Central memory CD8-positive, alpha-beta T cell (primary cell): ENCODE results near the gene ANKS1B.

Experiments used
- ATAC-seq: fragments of 150-1000 bp; cut with Tn5 transposase; replicated peaks from 2 replicates; pipeline ENCODE4 v1.10.0; 2022; ENCODE audit warnings: mild to moderate bottlenecking, moderate FRiP score, moderate number of reproducible peaks; ENCODE audit not compliant: poor library complexity, severe bottlenecking; ENCODE audit errors: extremely low read depth
- DNase-seq, 2 donors: peaks; one replicate each; pipeline ENCODE4 v3.0.0; 2021; ENCODE audit warnings: low spot score in 2 of 2
- H3K27ac Mint-ChIP-seq: one replicate; pipeline ENCODE4 v1.8.0; 2022; ENCODE audit warnings: low read depth, mild to moderate bottlenecking, moderate library complexity, mixed read lengths
- H3K27me3 Mint-ChIP-seq: one replicate; pipeline ENCODE4 v1.8.0; 2022; ENCODE audit warnings: mixed read lengths
- H3K36me3 Mint-ChIP-seq: one replicate; pipeline ENCODE4 v1.8.0; 2022; ENCODE audit warnings: mild to moderate bottlenecking, moderate library complexity, mixed read lengths; ENCODE audit not compliant: insufficient read depth
- H3K4me1 Mint-ChIP-seq: one replicate; pipeline ENCODE4 v1.8.0; 2022; ENCODE audit warnings: mixed read lengths
- H3K4me3 Mint-ChIP-seq: one replicate; pipeline ENCODE4 v1.8.0; 2022; ENCODE audit warnings: mild to moderate bottlenecking, moderate library complexity, mixed read lengths
- H3K9me3 Mint-ChIP-seq: one replicate; pipeline ENCODE4 v1.8.0; 2022; ENCODE audit warnings: mixed read lengths

ANKS1B gene

GRCh38 chr12:99108924-99109323 lies 875.8 kb downstream of the ANKS1B start:
- DNase-seq (no peak), ATAC-seq (no peak)
- no peaks in the 10 kb centered on the region for H3K27me3 Mint-ChIP-seq
- H3K27ac Mint-ChIP-seq = no peak overlapping the region
- H3K4me1 Mint-ChIP-seq = no peaks in the 10 kb centered on the region
- H3K36me3 Mint-ChIP-seq = no peaks in the 10 kb centered on the region
- H3K9me3 Mint-ChIP-seq = no peaks in the 10 kb centered on the region
- no peak overlapping the region for H3K4me3 Mint-ChIP-seq

GRCh38 chr12:99099786-99100185 lies 885.0 kb downstream of the ANKS1B start:
- Mint-ChIP-seq H3K27me3 (no peaks in the 10 kb centered on the region), H3K4me1 (no peaks in the 10 kb centered on the region), H3K27ac (no peak overlapping the region), H3K36me3 (no peaks in the 10 kb centered on the region), H3K4me3 (no peak overlapping the region), H3K9me3 (peaks cover 13% of the 10 kb centered on the region)
- ATAC-seq = no peak
- no peak for DNase-seq

- Mint-ChIP-seq H3K4me1 (no peaks in the 10 kb centered on the region), H3K9me3 (peaks cover 18% of the 10 kb centered on the region), H3K27me3 (no peaks in the 10 kb centered on the region), H3K36me3 (no peaks in the 10 kb centered on the region), H3K27ac (no peak overlapping the region), H3K4me3 (no peak overlapping the region)
- ATAC-seq (no peak), DNase-seq (no peak)
Observed at GRCh38 chr12:99097171-99097570, 887.6 kb downstream of the ANKS1B start.

GRCh38 chr12:99093166-99093565 lies 891.6 kb downstream of the ANKS1B start:
- ATAC-seq = no peak
- no peak overlapping the region for H3K4me3 Mint-ChIP-seq
- H3K9me3 Mint-ChIP-seq = peaks cover 5% of the 10 kb centered on the region
- H3K36me3 Mint-ChIP-seq = no peaks in the 10 kb centered on the region
- no peaks in the 10 kb centered on the region for H3K4me1 Mint-ChIP-seq
- H3K27me3 Mint-ChIP-seq = no peaks in the 10 kb centered on the region
- no peak overlapping the region for H3K27ac Mint-ChIP-seq
- no peak for DNase-seq

GRCh38 chr12:99092100-99092851 lies 892.5 kb downstream of the ANKS1B start:
- Mint-ChIP-seq H3K27ac (no peak overlapping the region), H3K9me3 (peaks cover 5% of the 10 kb centered on the region), H3K4me1 (no peaks in the 10 kb centered on the region), H3K27me3 (no peaks in the 10 kb centered on the region), H3K4me3 (no peak overlapping the region), H3K36me3 (no peaks in the 10 kb centered on the region)
- ATAC-seq (no peak), DNase-seq (no peak)

GRCh38 chr12:99087278-99087677 lies 897.5 kb downstream of the ANKS1B start:
- H3K27ac Mint-ChIP-seq = no peak overlapping the region
- no peak overlapping the region for H3K4me3 Mint-ChIP-seq
- H3K36me3 Mint-ChIP-seq = no peaks in the 10 kb centered on the region
- H3K4me1 Mint-ChIP-seq = no peaks in the 10 kb centered on the region
- H3K9me3 Mint-ChIP-seq = no peaks in the 10 kb centered on the region
- H3K27me3 Mint-ChIP-seq = no peaks in the 10 kb centered on the region
- no peak for ATAC-seq
- DNase-seq = no peak

GRCh38 chr12:99079811-99080210 lies 904.9 kb downstream of the ANKS1B start:
- Mint-ChIP-seq H3K27me3 (peaks cover 12% of the 10 kb centered on the region), H3K4me3 (no peak overlapping the region), H3K9me3 (no peaks in the 10 kb centered on the region), H3K36me3 (no peaks in the 10 kb centered on the region), H3K4me1 (no peaks in the 10 kb centered on the region), H3K27ac (no peak overlapping the region)
- ATAC-seq (no peak), DNase-seq (no peak)

GRCh38 chr12:99068993-99069747 lies 915.6 kb downstream of the ANKS1B start:
- no peak overlapping the region for H3K27ac Mint-ChIP-seq
- H3K36me3 Mint-ChIP-seq = no peaks in the 10 kb centered on the region
- H3K4me3 Mint-ChIP-seq = no peak overlapping the region
- DNase-seq = no peak
- H3K27me3 Mint-ChIP-seq = no peaks in the 10 kb centered on the region
- H3K4me1 Mint-ChIP-seq = no peaks in the 10 kb centered on the region
- H3K9me3 Mint-ChIP-seq = peaks cover 6% of the 10 kb centered on the region
- no peak for ATAC-seq

GRCh38 chr12:99067171-99067785 lies 917.5 kb downstream of the ANKS1B start:
- Mint-ChIP-seq H3K9me3 (peaks cover 6% of the 10 kb centered on the region), H3K27ac (no peak overlapping the region), H3K4me1 (no peaks in the 10 kb centered on the region), H3K4me3 (no peak overlapping the region), H3K36me3 (peaks cover 2% of the 10 kb centered on the region), H3K27me3 (no peaks in the 10 kb centered on the region)
- no peak for ATAC-seq
- no peak for DNase-seq

GRCh38 chr12:99066726-99067125 lies 918.0 kb downstream of the ANKS1B start:
- no peaks in the 10 kb centered on the region for H3K4me1 Mint-ChIP-seq
- H3K27ac Mint-ChIP-seq = no peak overlapping the region
- peaks cover 2% of the 10 kb centered on the region for H3K36me3 Mint-ChIP-seq
- H3K4me3 Mint-ChIP-seq = no peak overlapping the region
- no peaks in the 10 kb centered on the region for H3K27me3 Mint-ChIP-seq
- ATAC-seq = no peak
- H3K9me3 Mint-ChIP-seq = peaks cover 6% of the 10 kb centered on the region
- no peak for DNase-seq

- Mint-ChIP-seq H3K9me3 (peaks cover 6% of the 10 kb centered on the region), H3K27me3 (no peaks in the 10 kb centered on the region), H3K36me3 (peaks cover 2% of the 10 kb centered on the region), H3K4me1 (no peaks in the 10 kb centered on the region), H3K27ac (no peak overlapping the region), H3K4me3 (no peak overlapping the region)
- no peak for ATAC-seq
- DNase-seq = no peak
Observed at GRCh38 chr12:99063182-99063581, 921.6 kb downstream of the ANKS1B start.

GRCh38 chr12:99059824-99060511 lies 924.8 kb downstream of the ANKS1B start:
- ATAC-seq = no peak
- Mint-ChIP-seq H3K4me3 (no peak overlapping the region), H3K9me3 (peaks cover 4% of the 10 kb centered on the region), H3K4me1 (no peaks in the 10 kb centered on the region), H3K36me3 (peaks cover 2% of the 10 kb centered on the region), H3K27ac (no peak overlapping the region), H3K27me3 (no peaks in the 10 kb centered on the region)
- no peak for DNase-seq
